ENCODE results near the gene PATE1. TPM values are rescaled to one million over a fixed set of nuclear protein-coding genes. Genes with fewer than 3 reads are reported as not detected.

Gene PATE1
- total and polyA plus RNA-seq, 2 donors (not counting 3 experiments of a cell fraction or from before 2014, with no cell fraction given), result not detected

GRCh38 chr11:125701018-125701610 lies 45.0 kb upstream of the PATE1 start:
- POLR2A ChIA-PET, result no interaction called here

GRCh38 chr11:125701858-125702621 lies 44.0 kb upstream of the PATE1 start:
- Histone ChIP-seq H3K4me1 (ENCODE audit: control insufficient read depth, extremely low read depth, insufficient read depth, low read length) (no peaks in the 10 kb centered on the region), H4K20me1 (replicated peaks; ENCODE audit: control insufficient read depth, extremely low read depth, insufficient read depth, low read length) (no peaks in the 10 kb centered on the region), H3K9me1 (replicated peaks; ENCODE audit: control insufficient read depth, extremely low read depth, insufficient read depth, low read length) (no peaks in the 10 kb centered on the region), H2AFZ (ENCODE audit: low read depth, low read length) (no peak overlapping the region), H3K9ac (replicated peaks; ENCODE audit: extremely low read depth, insufficient read depth, low read length) (no peak overlapping the region), H3K4me2 (ENCODE audit: insufficient read depth, low read length) (no peak overlapping the region), H3K9me3 (replicated peaks; ENCODE audit: control insufficient read depth, insufficient read depth, low read length) (no peaks in the 10 kb centered on the region), H3K27me3 (ENCODE audit: control insufficient read depth in 2 of 2, insufficient read depth in 2 of 2, low read length in 2 of 2) (peaks cover 1 to 4% of the 10 kb centered on the region in 2 experiments), H3K4me3 (replicated peaks in 1 of 3; ENCODE audit: insufficient read depth in 1 of 3, low read depth in 1 of 3, low read length in 3 of 3) (no peak overlapping the region), H3K79me2 (ENCODE audit: control insufficient read depth, insufficient read depth, low read length) (no peaks in the 10 kb centered on the region), H3K36me3 (ENCODE audit: control insufficient read depth in 2 of 2, extremely low read depth in 1 of 2, insufficient read depth in 2 of 2, low read length in 2 of 2) (no peaks in the 10 kb centered on the region), H3K27ac (ENCODE audit: insufficient read depth, low read depth, low read length) (no peak overlapping the region)
- FAIRE-seq (no peak), DNase-seq (ENCODE audit: low read depth, low spot score) (no peak)
- ChIA-PET POLR2A (no interaction called here), CTCF (interaction anchor here (0.7 to 2.8 kb wide), 5 partner anchors 12 to 76 kb away, joined by 3 to 10 read pairs (median 3); no protein-coding TSS in a partner anchor)
- TF ChIP-seq EZH2 (IDR thresholded peaks at IDR 0.05; ENCODE audit: borderline replicate concordance, low read depth, low read length, severe bottlenecking) (no peak), GATA2 (IDR thresholded peaks at IDR 0.05; ENCODE audit: insufficient read depth, insufficient read length, low read depth, low read length) (no peak), POLR2A (IDR thresholded peaks at IDR 0.05; ENCODE audit: low read depth, low read length) (no peak), CTCF (IDR thresholded peaks at IDR 0.05; ENCODE audit: extremely low read depth in 1 of 2, insufficient read depth in 1 of 2, low read depth in 1 of 2, low read length in 2 of 2) (no peak), MAX (IDR thresholded peaks at IDR 0.05; ENCODE audit: insufficient read depth, insufficient read length) (no peak), JUN (IDR thresholded peaks at IDR 0.05; ENCODE audit: borderline replicate concordance, insufficient read depth, insufficient read length, low read depth) (no peak), MYC (IDR thresholded peaks at IDR 0.05; ENCODE audit: low read depth, low read length) (no peak), POLR2AphosphoS5 (IDR thresholded peaks at IDR 0.05; ENCODE audit: insufficient read depth, low read depth, low read length) (no peak), FOS (IDR thresholded peaks at IDR 0.05; ENCODE audit: borderline replicate concordance, insufficient read depth, low read length) (no peak)
- BruUV-seq (replicated peaks), result no TSS peak
- dilution Hi-C loops (cut with MboI; ENCODE audit: extremely low pct_ligation_motif_present, low sequenced_read_pairs), result no loop called here
- intact Hi-C loops (cut with micrococcal nuclease), result no loop called here

More at GRCh38 chr11:125701018-125701610, 45.0 kb upstream of the PATE1 start:
- Histone ChIP-seq H3K36me3 (ENCODE audit: control insufficient read depth in 2 of 2, extremely low read depth in 1 of 2, insufficient read depth in 2 of 2, low read length in 2 of 2) (no peaks in the 10 kb centered on the region), H4K20me1 (replicated peaks; ENCODE audit: control insufficient read depth, extremely low read depth, insufficient read depth, low read length) (no peaks in the 10 kb centered on the region), H3K4me2 (ENCODE audit: insufficient read depth, low read length) (no peak overlapping the region), H3K9me1 (replicated peaks; ENCODE audit: control insufficient read depth, extremely low read depth, insufficient read depth, low read length) (no peaks in the 10 kb centered on the region), H3K4me3 (replicated peaks in 1 of 3; ENCODE audit: insufficient read depth in 1 of 3, low read depth in 1 of 3, low read length in 3 of 3) (no peak overlapping the region), H3K27ac (ENCODE audit: insufficient read depth, low read depth, low read length) (no peak overlapping the region), H3K27me3 (ENCODE audit: control insufficient read depth in 2 of 2, insufficient read depth in 2 of 2, low read length in 2 of 2) (peaks cover 4% of the 10 kb centered on the region in 2 experiments), H3K4me1 (ENCODE audit: control insufficient read depth, extremely low read depth, insufficient read depth, low read length) (no peaks in the 10 kb centered on the region), H3K9me3 (replicated peaks; ENCODE audit: control insufficient read depth, insufficient read depth, low read length) (no peaks in the 10 kb centered on the region), H3K9ac (replicated peaks; ENCODE audit: extremely low read depth, insufficient read depth, low read length) (no peak overlapping the region), H3K79me2 (ENCODE audit: control insufficient read depth, insufficient read depth, low read length) (no peaks in the 10 kb centered on the region), H2AFZ (ENCODE audit: low read depth, low read length) (no peak overlapping the region)
- intact Hi-C loops (cut with micrococcal nuclease) (no loop called here), dilution Hi-C loops (cut with MboI; ENCODE audit: extremely low pct_ligation_motif_present, low sequenced_read_pairs) (no loop called here)
- BruUV-seq (replicated peaks), result no TSS peak
- no peak for DNase-seq (ENCODE audit: low read depth, low spot score)
- no peak for TF ChIP-seq FOS (IDR thresholded peaks at IDR 0.05; ENCODE audit: borderline replicate concordance, insufficient read depth, low read length)
- no peak for FAIRE-seq
- CTCF ChIA-PET, result no interaction called here
